Lower leg skin (tissue), 4 donors: ENCODE data around the gene CD9. TPM values are rescaled to one million over a fixed set of nuclear protein-coding genes. Genes with fewer than 3 reads are reported as not detected.
"Not testable (repeated sequence)": the region's sequence is repeated elsewhere in the genome, so short reads cannot be mapped to it uniquely, and the experiment has no call there.

Source experiments
- DNase-seq, 2 donors: peaks; one replicate each; pipeline ENCODE4 v3.0.0-alpha.2; 2019; ENCODE audit warnings: low spot score in 2 of 2
- H3K4me3 ChIP-seq: fragments of 200-600 bp; sonication (generic); 2 replicates; pipeline ENCODE4 v1.5.1; 2017; ENCODE audit warnings: mild to moderate bottlenecking, low read depth; ENCODE audit not compliant: poor library complexity, severe bottlenecking
- CTCF ChIP-seq, 3 donors: fragments of 450-650 bp; IDR thresholded peaks; one replicate each; pipeline ENCODE4 v1.5.1; 2016; ENCODE audit warnings: antibody characterized with exemption in 3 of 3, mild to moderate bottlenecking in 3 of 3, moderate library complexity in 2 of 3
- POLR2A ChIP-seq, 2 donors: fragments of 450-650 bp; IDR thresholded peaks; one replicate each; pipeline ENCODE4 v1.6.1; 2016 to 2017; ENCODE audit warnings: antibody characterized with exemption in 2 of 2, mild to moderate bottlenecking in 1 of 2, moderate library complexity in 1 of 2
- WGBS, 2 donors: methylation state at CpG; one replicate each; pipeline ENCODE4 v1.1.5; 2018; 5-methylcytosine and 5-hydroxymethylcytosine counted together
- intact Hi-C: fragments of 100-400 bp; cut with DNase I; formaldehyde crosslinking; loops from one replicate; pipeline ENCODE4 v1.15.0; 2023; ENCODE audit warnings: low total_unique reads
- total RNA-seq, 4 donors: library from RNA; depleted of rRNA; stranded (reverse); fragments of >200 nt; gene quantifications; one replicate each; pipeline ENCODE4 v1.1.0, GENCODE V29; 2016

CD9 gene
- total RNA-seq, 4 donors from 2014 or later = 378 to 494 (median 412) TPM

- no peak for TF ChIP-seq POLR2A (IDR thresholded peaks at IDR 0.05)
- TF ChIP-seq CTCF (IDR thresholded peaks at IDR 0.05) = no peak
- intact Hi-C loops = no loop called here
- no peak overlapping the region for H3K4me3 ChIP-seq
- DNase-seq = no peak
- 29 to 33% methylated on average over 2 of the region's 2 CpGs for WGBS, 2 donors
Measured at GRCh38 chr12:6205761-6206160, 5.6 kb downstream of the CD9 start.

- H3K4me3 ChIP-seq = no peak overlapping the region
- TF ChIP-seq POLR2A (IDR thresholded peaks at IDR 0.05) (no peak), CTCF (IDR thresholded peaks at IDR 0.05) (no peak)
- no peak for DNase-seq
- WGBS, 2 donors = 52 to 53% methylated on average over 4 of the region's 4 CpGs
- intact Hi-C loops = no loop called here
Measured at GRCh38 chr12:6206327-6206726, 6.1 kb downstream of the CD9 start.

- intact Hi-C loops = no loop called here
- H3K4me3 ChIP-seq = no peak overlapping the region
Measured at GRCh38 chr12:6207259-6207925, 7.2 kb downstream of the CD9 start.

GRCh38 chr12:6208130-6208529, 7.9 kb downstream of the CD9 start:
- intact Hi-C loops = no loop called here
- 27 to 35% methylated on average over 4 to 6 of the region's 6 CpGs for WGBS, 2 donors
- TF ChIP-seq CTCF (IDR thresholded peaks at IDR 0.05) (no peak), POLR2A (IDR thresholded peaks at IDR 0.05) (no peak)

More at GRCh38 chr12:6207259-6207925, 7.2 kb downstream of the CD9 start:
- TF ChIP-seq POLR2A (IDR thresholded peaks at IDR 0.05) (no peak), CTCF (IDR thresholded peaks at IDR 0.05) (no peak)
- WGBS, 2 donors = 25 to 44% methylated on average over 9 of the region's 9 CpGs
- DNase-seq = no peak

GRCh38 chr12:6209428-6209827, 9.2 kb downstream of the CD9 start:
- DNase-seq, intact Hi-C loops, H3K4me3 ChIP-seq: not testable (repeated sequence)
- 78 to 81% methylated on average over 4 of the region's 4 CpGs for WGBS, 2 donors

More at GRCh38 chr12:6208130-6208529, 7.9 kb downstream of the CD9 start:
- H3K4me3 ChIP-seq = no peak overlapping the region
- no peak for DNase-seq

- intact Hi-C loops = no loop called here
- DNase-seq = no peak
Measured at GRCh38 chr12:6211421-6211869, 11.2 kb downstream of the CD9 start.

More at GRCh38 chr12:6211421-6211869, 11.2 kb downstream of the CD9 start:
- TF ChIP-seq CTCF (IDR thresholded peaks at IDR 0.05) (no peak), POLR2A (IDR thresholded peaks at IDR 0.05) (no peak)
- H3K4me3 ChIP-seq = no peak overlapping the region
- 20 to 36% methylated on average over 14 of the region's 14 CpGs for WGBS, 2 donors
